CD4-positive, alpha-beta memory T cell (primary cell): Measurements from ENCODE around the gene JMJD6. TPM values are rescaled to one million over a fixed set of nuclear protein-coding genes. Genes with fewer than 3 reads are reported as not detected.

Experiments used
- CTCF ChIA-PET: fragments of 350-600 bp; sonication (Branson Sonifier 250); formaldehyde crosslinking; loops from one replicate; lab custom pipeline; 2021; ENCODE audit warnings: inconsistent platforms; ENCODE audit not compliant: partially characterized antibody; lab: Charles Lee
- POLR2A ChIA-PET: fragments of 350-600 bp; sonication (Branson Sonifier 250); formaldehyde crosslinking; loops from one replicate; lab custom pipeline; 2021; ENCODE audit not compliant: partially characterized antibody; lab: Charles Lee
- DNase-seq, 5 donors: peaks; one replicate each; pipeline versions ENCODE4 v3.0.0 to v3.0.0-alpha.2; 2020 to 2022; ENCODE audit warnings: mixed read lengths in 1 of 5
- H3K27ac ChIP-seq: one replicate; pipeline ENCODE4 v1.7.0; 2013; ENCODE audit warnings: low read depth, low read length
- H3K27me3 ChIP-seq: 2 replicates; pipeline ENCODE4 v1.7.0; 2013; ENCODE audit warnings: mild to moderate bottlenecking, low read length, moderate library complexity; ENCODE audit not compliant: insufficient read depth
- H3K36me3 ChIP-seq: 2 replicates; pipeline ENCODE4 v1.7.0; 2013; ENCODE audit warnings: mild to moderate bottlenecking, low read length, moderate library complexity; ENCODE audit not compliant: insufficient read depth
- H3K4me1 ChIP-seq: 2 replicates; pipeline ENCODE4 v1.7.0; 2013; ENCODE audit warnings: mild to moderate bottlenecking, low read length, moderate library complexity; ENCODE audit not compliant: insufficient read depth
- H3K4me3 ChIP-seq, 2 donors: one replicate each; pipeline ENCODE4 v1.7.0; 2013; ENCODE audit warnings: low read length in 2 of 2, mild to moderate bottlenecking in 1 of 2
- H3K9me3 ChIP-seq, 2 donors: one replicate each; pipeline ENCODE4 v1.7.0; 2013; ENCODE audit warnings: low read length in 2 of 2, control low read depth in 1 of 2; ENCODE audit not compliant: control insufficient read depth in 1 of 2
- H3K27ac Mint-ChIP-seq, 7 donors: one replicate each; pipeline ENCODE4 v1.8.0; 2020 to 2021; ENCODE audit warnings: mixed read lengths in 7 of 7, mild to moderate bottlenecking in 6 of 7, inconsistent platforms in 3 of 7, moderate library complexity in 3 of 7
- H3K27me3 Mint-ChIP-seq, 2 donors: one replicate each; pipeline ENCODE4 v1.8.0; 2020 to 2021; ENCODE audit warnings: mixed read lengths in 2 of 2
- H3K36me3 Mint-ChIP-seq, 2 donors: one replicate each; pipeline ENCODE4 v1.8.0; 2020 to 2021; ENCODE audit warnings: mixed read lengths in 2 of 2, inconsistent platforms in 1 of 2, mild to moderate bottlenecking in 1 of 2
- H3K4me1 Mint-ChIP-seq, 4 donors: one replicate each; pipeline ENCODE4 v1.8.0; 2020 to 2021; ENCODE audit warnings: mixed read lengths in 4 of 4, mild to moderate bottlenecking in 1 of 4
- H3K4me3 Mint-ChIP-seq, 8 donors: one replicate each; pipeline ENCODE4 v1.8.0; 2020 to 2021; ENCODE audit warnings: mixed read lengths in 8 of 8, mild to moderate bottlenecking in 7 of 8, moderate library complexity in 6 of 8, inconsistent platforms in 3 of 8
- H3K9me3 Mint-ChIP-seq, 8 donors: one replicate each; pipeline ENCODE4 v1.8.0; 2020 to 2021; ENCODE audit warnings: mixed read lengths in 8 of 8, mild to moderate bottlenecking in 5 of 8, inconsistent platforms in 3 of 8, moderate library complexity in 1 of 8
- intact Hi-C: fragments of 100-400 bp; cut with micrococcal nuclease; formaldehyde crosslinking; loops from one replicate; pipeline ENCODE4 v1.15.1; 2023
- polyA plus RNA-seq, 2 donors: library from polyadenylated mRNA; unstranded; fragments of 300-500 nt; fragmentation: Illumina TruSeq; gene quantifications; one replicate each; pipeline ENCODE4 v1.2.3, GENCODE V29; 2021
- total RNA-seq, 2 experiments: library from RNA; stranded (reverse); gene quantifications; one replicate each; pipeline ENCODE4 v1.2.3, GENCODE V29; 2021

JMJD6 gene
- total and polyA plus RNA-seq, 4 experiments from 2014 or later = 22.1 to 62.1 (median 50.0) TPM

DNA sequence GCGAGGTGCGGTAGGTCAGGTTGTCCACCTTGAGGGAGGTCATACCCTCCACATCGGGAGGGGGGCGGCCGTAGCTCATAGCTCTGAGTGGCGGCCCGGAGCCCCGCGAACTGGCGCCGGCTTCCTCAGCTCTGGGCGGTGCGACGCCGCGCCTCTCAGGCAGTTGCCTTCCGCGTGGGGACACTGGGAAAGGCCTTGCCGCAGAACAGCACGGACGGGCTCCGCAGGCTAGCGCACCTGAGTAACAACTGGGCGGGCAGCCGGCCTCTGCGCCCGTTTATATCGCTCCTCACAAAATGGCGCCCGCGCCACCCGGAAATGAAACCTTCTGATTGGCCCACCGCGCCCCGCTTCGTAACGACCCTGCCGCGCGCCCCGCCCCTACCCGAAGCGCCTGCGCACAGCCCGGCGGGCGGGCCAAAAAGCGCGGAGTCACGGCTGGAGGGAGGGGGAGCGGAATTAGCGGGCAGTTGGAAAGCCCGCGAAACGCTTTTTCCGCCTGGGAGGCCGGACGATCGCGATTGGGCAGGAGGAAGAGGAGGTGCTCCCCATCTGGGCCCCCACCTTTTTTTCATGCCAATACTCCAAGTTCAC, 10.8 kb upstream of the JMJD6 start, which contains the start of gene SRSF2:
TSS of gene SRSF2 (minus strand) at position 250 of the 594 bp plus-strand sequence. CDS start at position 79, 171 bp downstream.
- H3K4me3 ChIP-seq = peak within 1 kb of the TSS; percentile 76 to 93
- H3K36me3 Mint-ChIP-seq = peaks cover 47 to 61% of the 10 kb centered on the region in 2 donors
- H3K27me3 Mint-ChIP-seq = no peaks in the 10 kb centered on the region
- ChIA-PET POLR2A (interaction anchor here (0.6 to 8.0 kb wide), 26 partner anchors 12 to 1393 kb away, joined by 3 to 283 read pairs (median 4); partner anchors contain the start of genes JMJD6, METTL23, MXRA7 and ST6GALNAC2), CTCF (interaction anchor here (1.1 to 1.2 kb wide), 2 partner anchors 9 to 10 kb away, joined by 3 to 9 read pairs; partner anchors contain the start of genes JMJD6 and METTL23)
- peaks cover 40% of the 10 kb centered on the region for H3K36me3 ChIP-seq
- H3K4me3 Mint-ChIP-seq = peak within 1 kb of the TSS; percentile 92 to 98 (median 96)
- DNase-seq = peak; percentile 99 to 100 (median 100)
- no peaks in the 10 kb centered on the region for H3K27me3 ChIP-seq
- peaks cover 58% of the 10 kb centered on the region for H3K4me1 ChIP-seq
- H3K27ac ChIP-seq = peak within 1 kb of the TSS; percentile 95
- H3K27ac Mint-ChIP-seq = peak within 1 kb of the TSS; percentile 98 to 100 (median 99)
- peaks cover 0 to 8% (median 0%) of the 10 kb centered on the region in 8 donors for H3K9me3 Mint-ChIP-seq
- no peaks in the 10 kb centered on the region for H3K9me3 ChIP-seq
- intact Hi-C loops = loop anchor here (1.0 to 5.0 kb wide), 5 partner anchors 11 to 1220 kb away; partner anchors contain the start of genes JMJD6, METTL23, SEC14L1 and TNRC6C
- H3K4me1 Mint-ChIP-seq = peaks cover 38 to 66% (median 49%) of the 10 kb centered on the region in 4 donors

DNA sequence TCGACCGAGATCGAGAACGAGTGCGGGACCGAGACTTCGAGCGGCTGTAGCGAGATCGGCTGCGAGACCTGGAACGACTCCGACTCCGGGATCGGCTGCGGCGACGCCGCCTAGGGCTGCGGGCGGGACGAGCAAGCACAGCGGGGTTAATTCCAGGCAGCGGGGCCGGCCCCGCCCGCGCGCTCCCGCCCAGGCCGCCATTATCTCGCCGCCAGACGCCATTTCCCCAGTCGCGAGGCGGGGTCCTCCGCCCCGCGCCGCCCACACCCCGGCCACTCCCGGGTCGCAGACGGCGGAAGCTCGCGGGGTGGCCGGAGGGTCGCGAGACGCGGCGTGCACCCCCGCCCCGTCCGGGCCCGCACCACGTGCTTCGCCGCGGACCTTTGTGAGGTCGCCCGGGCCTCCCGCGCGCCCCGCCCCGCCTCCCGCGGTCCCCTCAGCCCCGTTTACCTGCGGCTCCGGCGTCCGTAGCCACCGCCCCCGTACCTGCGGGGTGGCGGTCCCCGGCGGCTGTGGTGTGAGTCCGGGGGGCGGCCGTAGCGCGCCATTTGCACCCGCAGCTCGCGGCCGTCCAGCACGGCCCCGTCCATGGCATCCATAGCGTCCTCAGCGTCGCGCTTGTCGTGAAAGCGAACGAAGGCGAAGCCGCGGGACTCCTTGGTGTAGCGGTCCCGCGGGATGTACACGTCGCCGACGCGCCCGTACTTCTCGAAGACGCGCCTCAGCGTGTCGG, 10.1 kb upstream of the JMJD6 start:
- peaks cover 44% of the 10 kb centered on the region for H3K36me3 ChIP-seq
- peak overlapping the region; percentile 95 for H3K27ac ChIP-seq
- POLR2A ChIA-PET = interaction anchor here (0.6 to 8.0 kb wide), 26 partner anchors 11 to 1394 kb away, joined by 3 to 283 read pairs (median 4); partner anchors contain the start of genes JMJD6, METTL23, MXRA7 and SEC14L1
- H3K27me3 ChIP-seq = no peaks in the 10 kb centered on the region
- intact Hi-C loops = loop anchor here (1.0 to 5.0 kb wide), 5 partner anchors 10 to 1221 kb away; partner anchors contain the start of genes JMJD6, METTL23, SEC14L1 and TNRC6C
- H3K4me3 ChIP-seq = peak overlapping the region; percentile 74 to 93
- peaks cover 0 to 8% (median 0%) of the 10 kb centered on the region in 8 donors for H3K9me3 Mint-ChIP-seq
- DNase-seq = peak; percentile 61 to 72 (median 68)
- H3K36me3 Mint-ChIP-seq = peaks cover 42 to 63% of the 10 kb centered on the region in 2 donors
- no peaks in the 10 kb centered on the region for H3K27me3 Mint-ChIP-seq
- peak overlapping the region; percentile 98 to 100 (median 99) for H3K27ac Mint-ChIP-seq
- CTCF ChIA-PET = interaction anchor here (1.1 to 1.2 kb wide), 2 partner anchors 8 to 9 kb away, joined by 3 to 9 read pairs; partner anchors contain the start of genes JMJD6 and METTL23
- H3K4me1 ChIP-seq = peaks cover 64% of the 10 kb centered on the region
- H3K4me3 Mint-ChIP-seq = peak overlapping the region; percentile 92 to 98 (median 96)
- H3K4me1 Mint-ChIP-seq = peaks cover 42 to 71% (median 53%) of the 10 kb centered on the region in 4 donors
- H3K9me3 ChIP-seq = no peaks in the 10 kb centered on the region

DNA sequence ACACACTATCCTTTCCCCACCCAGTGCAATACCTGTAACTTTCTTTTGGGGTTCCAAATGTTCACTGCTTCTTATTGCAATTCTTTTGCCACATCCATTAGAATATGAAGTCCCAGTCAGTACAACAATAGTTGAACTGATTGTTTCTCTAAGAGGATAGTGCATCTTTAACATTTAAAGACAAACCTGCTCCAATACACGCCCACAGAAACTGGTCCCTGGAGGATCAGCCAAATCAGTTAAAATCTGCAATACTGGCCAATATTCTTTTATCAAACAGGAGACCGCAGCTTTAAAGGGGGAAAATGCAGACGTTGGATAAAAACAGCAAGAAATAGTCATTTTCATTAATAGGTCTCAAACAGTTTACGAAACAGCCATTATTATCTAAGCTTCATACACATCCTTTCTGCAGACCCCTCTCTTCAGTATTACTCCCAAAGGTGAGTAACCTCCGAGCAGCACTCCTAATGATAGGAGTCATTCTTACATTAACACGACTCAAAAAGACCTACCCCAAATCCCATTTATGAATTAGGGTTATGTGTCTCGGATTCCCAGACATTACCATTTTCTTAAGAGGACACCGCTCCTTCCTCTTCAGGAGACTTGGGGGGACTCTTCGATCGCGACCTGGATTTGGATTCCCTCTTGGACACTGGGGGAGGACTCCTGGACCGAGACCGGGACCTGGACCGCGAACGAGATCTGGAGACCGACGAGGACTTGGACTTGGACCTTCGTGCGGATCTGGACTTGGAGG, 9.4 kb upstream of the JMJD6 start:
- no peaks in the 10 kb centered on the region for H3K27me3 Mint-ChIP-seq
- Histone ChIP-seq H3K27me3 (no peaks in the 10 kb centered on the region), H3K4me3 (peak overlapping the region; percentile 74 to 93), H3K36me3 (peaks cover 50% of the 10 kb centered on the region), H3K9me3 (no peaks in the 10 kb centered on the region), H3K27ac (peak overlapping the region; percentile 95), H3K4me1 (peaks cover 70% of the 10 kb centered on the region)
- peaks cover 0 to 8% (median 0%) of the 10 kb centered on the region in 8 donors for H3K9me3 Mint-ChIP-seq
- H3K36me3 Mint-ChIP-seq = peaks cover 38 to 67% of the 10 kb centered on the region in 2 donors
- no peak for DNase-seq
- ChIA-PET POLR2A (interaction anchor here (0.6 to 8.0 kb wide), 23 partner anchors 10 to 1394 kb away, joined by 3 to 283 read pairs (median 6); partner anchors contain the start of genes JMJD6, METTL23, MXRA7 and SEC14L1), CTCF (interaction anchor here (0.6 to 1.2 kb wide), 2 partner anchors 9 to 75 kb away, joined by 3 read pairs; partner anchors contain the start of genes JMJD6 and METTL23)
- peaks cover 42 to 75% (median 55%) of the 10 kb centered on the region in 4 donors for H3K4me1 Mint-ChIP-seq
- H3K27ac Mint-ChIP-seq = peak overlapping the region; percentile 87 to 99 (median 97)
- intact Hi-C loops = loop anchor here (5.0 kb wide), 2 partner anchors 407 to 1222 kb away; partner anchors contain the start of genes SEC14L1 and TNRC6C
- H3K4me3 Mint-ChIP-seq = peak overlapping the region; percentile 92 to 98 (median 96)

- POLR2A ChIA-PET = interaction anchor here (0.6 to 8.0 kb wide), 15 partner anchors 10 to 1395 kb away, joined by 3 to 283 read pairs (median 5); partner anchors contain the start of genes JMJD6, METTL23, SEC14L1 and UBE2O
- peak in 1 of 5 donors; percentile 29 for DNase-seq
- Mint-ChIP-seq H3K27ac (peak overlapping the region; percentile 87 to 99 (median 97)), H3K4me1 (peaks cover 42 to 69% (median 55%) of the 10 kb centered on the region in 4 donors), H3K36me3 (peaks cover 37 to 72% of the 10 kb centered on the region in 2 donors), H3K4me3 (peak overlapping the region; percentile 92 to 98 (median 96)), H3K27me3 (no peaks in the 10 kb centered on the region), H3K9me3 (peaks cover 0 to 8% (median 0%) of the 10 kb centered on the region in 8 donors)
- intact Hi-C loops = loop anchor here (5.0 kb wide), 2 partner anchors 407 to 1222 kb away; partner anchors contain the start of genes SEC14L1 and TNRC6C
- Histone ChIP-seq H3K4me1 (peaks cover 70% of the 10 kb centered on the region), H3K27ac (peak overlapping the region; percentile 95), H3K4me3 (peak overlapping the region; percentile 74 to 93), H3K36me3 (peaks cover 50% of the 10 kb centered on the region), H3K9me3 (no peaks in the 10 kb centered on the region), H3K27me3 (no peaks in the 10 kb centered on the region)
- CTCF ChIA-PET = interaction anchor here (0.6 to 1.4 kb wide), 3 partner anchors 9 to 105 kb away, joined by 3 read pairs; partner anchors contain the start of genes JMJD6 and METTL23
These were observed 8.6 kb upstream of the JMJD6 start for GRCh38 chr17:76735006-76735405.

- CTCF ChIA-PET = interaction anchor here (1.2 to 1.4 kb wide), 3 partner anchors 8 to 106 kb away, joined by 3 read pairs; partner anchors contain the start of genes JMJD6 and METTL23
- Mint-ChIP-seq H3K27me3 (no peaks in the 10 kb centered on the region), H3K4me1 (peaks cover 44 to 74% (median 59%) of the 10 kb centered on the region in 4 donors), H3K4me3 (peak overlapping the region; percentile 92 to 98 (median 96)), H3K36me3 (peaks cover 37 to 77% of the 10 kb centered on the region in 2 donors), H3K9me3 (peaks cover 0 to 8% (median 0%) of the 10 kb centered on the region in 8 donors), H3K27ac (peak overlapping the region; percentile 87 to 99 (median 97))
- Histone ChIP-seq H3K27me3 (no peaks in the 10 kb centered on the region), H3K4me3 (peak overlapping the region; percentile 74 to 93), H3K4me1 (peaks cover 74% of the 10 kb centered on the region), H3K27ac (peak overlapping the region; percentile 95), H3K36me3 (peaks cover 55% of the 10 kb centered on the region), H3K9me3 (no peaks in the 10 kb centered on the region)
- no peak for DNase-seq
- intact Hi-C loops = no loop called here
- POLR2A ChIA-PET = interaction anchor here (0.6 to 8.0 kb wide), 10 partner anchors 9 to 406 kb away, joined by 3 to 283 read pairs (median 7); partner anchors contain the start of genes JMJD6, METTL23 and SEC14L1
These were observed 7.9 kb upstream of the JMJD6 start for GRCh38 chr17:76734080-76734840.
